GM15510 (cell line): Measurements from ENCODE around the gene MLLT10.

Experiments
- POLR2A ChIP-seq: IDR thresholded peaks from 3 replicates; pipeline ENCODE4 v1.6.1; 2011; ENCODE audit warnings: borderline replicate concordance; ENCODE audit not compliant: insufficient read length; ENCODE audit errors: extremely low read depth

The MLLT10 gene

GRCh38 chr10:21702633-21703111 is 168.6 kb downstream of the MLLT10 start:
- TF ChIP-seq POLR2A: no peak

GRCh38 chr10:21705142-21705827 is 171.3 kb downstream of the MLLT10 start:
- TF ChIP-seq POLR2A: no peak

- TF ChIP-seq POLR2A: no peak
These were observed 171.8 kb downstream of the MLLT10 start for GRCh38 chr10:21705828-21706176.

GRCh38 chr10:21707498-21707897 is 173.5 kb downstream of the MLLT10 start:
- no peak for TF ChIP-seq POLR2A

GRCh38 chr10:21712975-21713374 is 178.9 kb downstream of the MLLT10 start:
- no peak for TF ChIP-seq POLR2A

GRCh38 chr10:21715531-21716195 is 181.6 kb downstream of the MLLT10 start:
- no peak for TF ChIP-seq POLR2A

- no peak for TF ChIP-seq POLR2A
These were observed 185.5 kb downstream of the MLLT10 start for GRCh38 chr10:21719502-21719901.

- no peak for TF ChIP-seq POLR2A
These were observed 186.1 kb downstream of the MLLT10 start for GRCh38 chr10:21720090-21720489.

- no peak for TF ChIP-seq POLR2A
These were observed 187.1 kb downstream of the MLLT10 start for GRCh38 chr10:21721000-21721665.

- TF ChIP-seq POLR2A: no peak
These were observed 188.2 kb downstream of the MLLT10 start for GRCh38 chr10:21722209-21722608.

GRCh38 chr10:21724020-21724589 is 190.1 kb downstream of the MLLT10 start:
- no peak for TF ChIP-seq POLR2A

- no peak for TF ChIP-seq POLR2A
These were observed 190.8 kb downstream of the MLLT10 start for GRCh38 chr10:21724687-21725367.

- TF ChIP-seq POLR2A: no peak
These were observed 192.7 kb downstream of the MLLT10 start for GRCh38 chr10:21726601-21727225.

GRCh38 chr10:21727452-21728168 is 193.6 kb downstream of the MLLT10 start:
- TF ChIP-seq POLR2A: no peak
